Glutamatergic neuron (in vitro differentiated cells): ENCODE results near the gene PPTC7. TPM values are rescaled to one million over a fixed set of nuclear protein-coding genes. Genes with fewer than 3 reads are reported as not detected.
"Not testable (repeated sequence)": the region's sequence is repeated elsewhere in the genome, so short reads cannot be mapped to it uniquely, and the experiment has no call there.

Source experiments
- DNase-seq: peaks from one replicate; pipeline ENCODE4 v3.0.0; 2022
- H3K27ac Mint-ChIP-seq: one replicate; pipeline ENCODE4 v1.8.0; 2020; ENCODE audit warnings: mild to moderate bottlenecking, mixed read lengths, inconsistent platforms; ENCODE audit not compliant: unreplicated experiment
- H3K27me3 Mint-ChIP-seq: one replicate; pipeline ENCODE4 v1.8.0; 2020; ENCODE audit warnings: mild to moderate bottlenecking, moderate library complexity, mixed read lengths, inconsistent platforms; ENCODE audit not compliant: unreplicated experiment
- H3K36me3 Mint-ChIP-seq: one replicate; pipeline ENCODE4 v1.8.0; 2020; ENCODE audit warnings: mild to moderate bottlenecking, mixed read lengths, inconsistent platforms; ENCODE audit not compliant: unreplicated experiment
- H3K4me1 Mint-ChIP-seq: one replicate; pipeline ENCODE4 v1.8.0; 2020; ENCODE audit warnings: mild to moderate bottlenecking, low read depth, mixed read lengths, inconsistent platforms; ENCODE audit not compliant: unreplicated experiment
- H3K4me3 Mint-ChIP-seq: one replicate; pipeline ENCODE4 v1.8.0; 2020; ENCODE audit warnings: mild to moderate bottlenecking, mixed read lengths, inconsistent platforms; ENCODE audit not compliant: unreplicated experiment
- H3K9me3 Mint-ChIP-seq: one replicate; pipeline ENCODE4 v1.8.0; 2020; ENCODE audit warnings: mild to moderate bottlenecking, moderate library complexity, mixed read lengths, inconsistent platforms; ENCODE audit not compliant: unreplicated experiment
- total RNA-seq: library from RNA; stranded (reverse); fragmentation: NEBNext Ultra II Directional; extraction: Animal tissue kit (Norgen Biotek cat#: 25700); gene quantifications from one replicate; pipeline ENCODE4 v1.2.1, GENCODE V29; 2021; ENCODE audit not compliant: unreplicated experiment
- TF ChIP-seq, protein P1 (sequence below): fragments of 200-600 bp; sonication (generic); IDR thresholded peaks from one replicate; pipeline ENCODE4 v1.5.0; 2021; ENCODE audit not compliant: partially characterized antibody, unreplicated experiment

Gene PPTC7
- total RNA-seq, 1 donor from 2014 or later = 11.4 TPM

DNA sequence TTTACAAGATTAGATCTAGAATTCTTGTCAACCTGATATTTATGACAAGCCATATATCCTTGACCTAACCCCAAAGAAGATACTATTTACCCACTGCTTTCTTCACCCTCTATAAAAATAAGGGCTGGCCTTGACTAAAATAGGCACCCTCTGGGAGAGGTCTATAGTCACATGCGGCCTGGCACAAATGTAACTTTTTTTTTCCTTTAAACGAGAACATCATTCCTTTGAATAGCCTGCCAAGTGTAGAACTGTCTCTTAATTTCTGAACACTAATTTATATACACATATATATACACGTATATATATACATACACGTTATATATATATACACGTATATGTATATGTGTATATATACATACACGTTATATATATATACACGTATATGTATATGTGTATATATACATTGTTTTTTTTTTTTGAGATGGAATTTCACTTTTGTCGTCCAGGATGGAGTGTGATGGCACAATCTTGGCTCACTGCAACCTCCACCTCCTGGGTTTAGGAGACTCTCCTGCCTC lies 18.6 kb downstream of the PPTC7 start:
- peaks cover 4% of the 10 kb centered on the region for H3K36me3 Mint-ChIP-seq
- no peaks in the 10 kb centered on the region for H3K9me3 Mint-ChIP-seq

DNA sequence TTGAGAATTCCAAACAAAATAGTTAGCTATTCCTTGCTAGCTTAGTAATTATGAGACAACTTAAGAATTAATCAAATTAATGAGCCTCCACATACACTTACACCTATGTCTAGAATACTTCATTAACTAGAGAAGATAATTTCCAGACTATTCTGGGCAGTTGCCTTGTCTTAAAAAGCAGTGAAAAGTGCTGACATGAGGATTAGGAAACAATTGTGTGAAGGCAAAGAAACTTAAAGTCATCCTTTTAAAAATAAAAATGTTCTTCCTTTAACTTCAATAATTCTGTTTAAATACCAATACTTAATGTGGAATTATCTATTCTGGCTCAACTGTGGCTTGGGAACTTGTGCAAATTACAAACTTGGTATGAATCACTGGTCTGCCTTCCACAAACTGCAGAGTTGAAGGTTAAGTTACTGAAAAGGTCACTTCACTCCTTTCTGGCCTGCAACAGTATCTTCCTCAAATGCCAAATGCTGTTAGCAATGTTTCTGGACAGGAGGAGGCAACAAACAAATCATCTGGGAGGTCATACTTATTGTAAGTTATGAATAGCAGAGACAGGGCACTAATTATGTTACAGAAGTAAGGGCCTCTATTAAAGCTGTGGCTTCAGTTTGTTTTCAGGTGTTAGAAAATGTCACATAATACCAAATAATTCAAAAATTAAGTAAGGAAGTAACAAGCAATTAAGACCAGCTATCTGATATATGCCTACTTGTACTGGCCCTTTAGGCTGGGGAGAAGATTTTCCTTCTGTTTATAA lies 19.2 kb downstream of the PPTC7 start:
- peaks cover 6% of the 10 kb centered on the region for H3K4me1 Mint-ChIP-seq
- H3K4me3 Mint-ChIP-seq = no peak overlapping the region
- H3K36me3 Mint-ChIP-seq = no peaks in the 10 kb centered on the region
- H3K27me3 Mint-ChIP-seq = peaks cover 2% of the 10 kb centered on the region
- H3K9me3 Mint-ChIP-seq = no peaks in the 10 kb centered on the region
- H3K27ac Mint-ChIP-seq = no peak overlapping the region
- TF ChIP-seq, protein P1, sequence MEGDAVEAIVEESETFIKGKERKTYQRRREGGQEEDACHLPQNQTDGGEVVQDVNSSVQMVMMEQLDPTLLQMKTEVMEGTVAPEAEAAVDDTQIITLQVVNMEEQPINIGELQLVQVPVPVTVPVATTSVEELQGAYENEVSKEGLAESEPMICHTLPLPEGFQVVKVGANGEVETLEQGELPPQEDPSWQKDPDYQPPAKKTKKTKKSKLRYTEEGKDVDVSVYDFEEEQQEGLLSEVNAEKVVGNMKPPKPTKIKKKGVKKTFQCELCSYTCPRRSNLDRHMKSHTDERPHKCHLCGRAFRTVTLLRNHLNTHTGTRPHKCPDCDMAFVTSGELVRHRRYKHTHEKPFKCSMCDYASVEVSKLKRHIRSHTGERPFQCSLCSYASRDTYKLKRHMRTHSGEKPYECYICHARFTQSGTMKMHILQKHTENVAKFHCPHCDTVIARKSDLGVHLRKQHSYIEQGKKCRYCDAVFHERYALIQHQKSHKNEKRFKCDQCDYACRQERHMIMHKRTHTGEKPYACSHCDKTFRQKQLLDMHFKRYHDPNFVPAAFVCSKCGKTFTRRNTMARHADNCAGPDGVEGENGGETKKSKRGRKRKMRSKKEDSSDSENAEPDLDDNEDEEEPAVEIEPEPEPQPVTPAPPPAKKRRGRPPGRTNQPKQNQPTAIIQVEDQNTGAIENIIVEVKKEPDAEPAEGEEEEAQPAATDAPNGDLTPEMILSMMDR = no peak
- DNase-seq = no peak

More for the DNA sequence above, 18.6 kb downstream of the PPTC7 start:
- Mint-ChIP-seq H3K27me3 (peaks cover 2% of the 10 kb centered on the region), H3K27ac (no peak overlapping the region), H3K4me1 (peaks cover 6% of the 10 kb centered on the region), H3K4me3 (no peak overlapping the region)
- TF ChIP-seq, protein P1 = no peak
- DNase-seq = no peak

DNA sequence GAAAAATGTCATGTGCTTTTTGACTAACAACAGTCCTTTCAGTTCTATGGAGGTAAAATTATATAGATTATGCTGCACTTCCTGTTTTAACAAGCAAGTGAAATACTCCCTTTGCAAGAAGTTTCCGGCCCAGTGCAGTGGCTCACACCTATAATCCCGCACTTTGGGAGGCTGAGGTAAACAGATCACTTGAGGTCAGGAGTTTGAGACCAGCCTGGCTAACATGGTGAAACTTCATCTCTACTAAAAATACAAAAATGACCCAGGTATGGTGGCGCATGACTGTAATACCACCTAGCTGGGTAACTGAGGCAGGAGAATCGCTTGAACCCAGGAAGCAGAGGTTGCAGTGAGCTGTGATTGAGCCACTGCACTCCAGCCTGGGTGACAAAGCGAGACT lies 20.7 kb downstream of the PPTC7 start:
- not testable (repeated sequence) for H3K27ac Mint-ChIP-seq, H3K4me3 Mint-ChIP-seq

DNA sequence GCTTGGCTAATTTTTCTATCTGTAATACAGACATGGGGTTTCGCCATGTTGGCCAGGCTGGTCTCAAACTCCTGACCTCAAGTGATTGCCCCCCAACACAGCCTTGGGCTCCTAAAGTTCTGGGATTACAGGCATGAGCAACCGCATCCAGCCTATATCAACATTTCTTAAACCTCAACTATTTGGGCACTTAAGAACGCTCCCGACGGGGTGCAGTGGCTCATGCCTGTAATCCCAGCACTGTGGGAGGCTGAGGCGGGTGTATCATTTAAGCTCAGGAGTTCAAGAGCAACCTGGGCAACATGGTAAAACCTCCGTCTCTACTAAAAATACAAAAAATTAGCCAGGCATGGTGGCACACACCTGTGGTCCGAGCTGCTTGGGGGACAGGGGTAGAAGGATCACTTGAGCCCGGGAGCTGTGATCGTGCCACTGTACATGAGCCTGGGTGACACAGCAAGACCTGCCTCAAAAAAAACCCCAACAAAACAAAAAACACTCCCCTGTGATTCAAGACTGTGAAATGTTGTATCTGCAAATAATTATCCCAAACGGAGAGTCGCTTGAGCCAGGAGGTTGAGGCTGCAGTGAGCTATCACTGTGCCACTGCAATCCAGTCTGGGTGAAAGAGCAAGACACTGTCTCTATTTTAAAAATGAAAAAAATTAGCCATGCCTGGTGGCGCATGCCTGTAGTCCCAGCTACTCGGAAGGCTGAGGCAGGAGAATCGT lies 21.5 kb downstream of the PPTC7 start:
- no peak overlapping the region for H3K27ac Mint-ChIP-seq
- DNase-seq = no peak
- H3K27me3 Mint-ChIP-seq = no peaks in the 10 kb centered on the region
- H3K36me3 Mint-ChIP-seq = no peaks in the 10 kb centered on the region
- TF ChIP-seq, protein P1 = no peak
- peaks cover 6% of the 10 kb centered on the region for H3K4me1 Mint-ChIP-seq
- H3K9me3 Mint-ChIP-seq = no peaks in the 10 kb centered on the region
- no peak overlapping the region for H3K4me3 Mint-ChIP-seq

More for the DNA sequence above, 20.7 kb downstream of the PPTC7 start:
- not testable (repeated sequence) for H3K4me1 Mint-ChIP-seq, DNase-seq, H3K36me3 Mint-ChIP-seq, H3K9me3 Mint-ChIP-seq, H3K27me3 Mint-ChIP-seq

DNA sequence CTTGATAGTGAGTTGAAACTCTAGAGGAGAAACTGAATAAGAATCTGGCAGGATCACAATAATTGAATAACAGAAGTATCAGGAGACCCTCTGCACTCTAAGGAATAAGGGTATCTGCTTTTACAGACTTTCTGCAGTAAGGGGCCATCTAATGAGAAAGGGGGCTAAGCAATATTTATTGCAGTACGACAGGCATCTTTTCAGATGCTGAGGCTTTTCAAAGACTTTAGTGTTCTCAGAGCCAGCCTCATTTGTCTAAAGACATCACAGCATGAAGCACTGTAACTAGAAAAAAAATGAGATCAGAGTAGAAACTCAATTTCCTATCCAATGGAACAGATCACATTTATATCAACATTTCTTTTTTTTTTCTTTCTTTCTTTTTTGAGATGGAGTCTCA lies 22.2 kb downstream of the PPTC7 start:
- H3K27me3 Mint-ChIP-seq = no peaks in the 10 kb centered on the region
- no peak for DNase-seq
- peaks cover 6% of the 10 kb centered on the region for H3K4me1 Mint-ChIP-seq
- TF ChIP-seq, protein P1 = no peak
- no peak overlapping the region for H3K4me3 Mint-ChIP-seq
- H3K27ac Mint-ChIP-seq = no peak overlapping the region
- H3K9me3 Mint-ChIP-seq = no peaks in the 10 kb centered on the region
- no peaks in the 10 kb centered on the region for H3K36me3 Mint-ChIP-seq
